Thyroid gland (tissue), 4 donors: ENCODE measurements around the gene IFI44. TPM values are rescaled to one million over a fixed set of nuclear protein-coding genes. Genes with fewer than 3 reads are reported as not detected.

Experiments
- DNase-seq, 2 donors: peaks; one replicate each; pipeline ENCODE4 v3.0.0-alpha.2; 2019
- H3K27ac ChIP-seq, 3 donors: fragments of 200-600 bp; sonication (generic); 1 replicate in 2 of 3; 2 replicates in 1 of 3; pipeline ENCODE4 v1.5.1; 2016 to 2019; ENCODE audit warnings: mild to moderate bottlenecking in 1 of 3, moderate library complexity in 1 of 3
- H3K27me3 ChIP-seq: fragments of 200-600 bp; sonication (generic); one replicate; pipeline ENCODE4 v1.5.1; 2019
- H3K36me3 ChIP-seq, 2 donors: fragments of 200-600 bp; sonication (generic); one replicate each; pipeline ENCODE4 v1.5.1; 2016 to 2019
- H3K4me1 ChIP-seq, 2 donors: fragments of 200-600 bp; sonication (generic); one replicate each; pipeline ENCODE4 v1.5.1; 2017 to 2019
- H3K4me3 ChIP-seq, 3 donors: fragments of 200-600 bp; sonication (generic); replicated peaks in 1 of 3; 1 replicate in 2 of 3; 2 replicates in 1 of 3; pipeline ENCODE4 v1.5.1; 2016; ENCODE audit warnings: mild to moderate bottlenecking in 1 of 3
- H3K9me3 ChIP-seq: fragments of 200-600 bp; sonication (generic); one replicate; pipeline ENCODE4 v1.5.1; 2017
- POLR2A ChIP-seq, 2 donors: fragments of 450-650 bp; IDR thresholded peaks; one replicate each; pipeline ENCODE4 v1.6.1; 2017; ENCODE audit warnings: antibody characterized with exemption in 2 of 2, mild to moderate bottlenecking in 2 of 2, moderate library complexity in 1 of 2
- WGBS, 2 donors: methylation state at CpG; one replicate each; pipeline ENCODE4 v1.1.5; 2017; 5-methylcytosine and 5-hydroxymethylcytosine counted together
- intact Hi-C: fragments of 100-400 bp; cut with DNase I; formaldehyde crosslinking; loops from one replicate; pipeline ENCODE4 v1.15.1; 2023
- total RNA-seq, 4 donors: library from RNA; depleted of rRNA; stranded (reverse); fragments of >200 nt; gene quantifications; one replicate each; pipeline ENCODE4 v1.2.3, GENCODE V29; 2016
- TF ChIP-seq, protein P1 (sequence below), 6 experiments: fragments of 200-600 bp in 3 of 6; fragments of 450-650 bp in 3 of 6; sonication (generic) in 3 of 6; IDR thresholded peaks; one replicate each; pipeline ENCODE4 v1.5.1; 2016 to 2019; ENCODE audit warnings: antibody characterized with exemption in 6 of 6, mild to moderate bottlenecking in 2 of 6, inconsistent platforms in 1 of 6, moderate library complexity in 1 of 6

The IFI44 gene
- total RNA-seq, 4 donors from 2014 or later: 23.5 to 58.7 (median 34.8) TPM

DNA sequence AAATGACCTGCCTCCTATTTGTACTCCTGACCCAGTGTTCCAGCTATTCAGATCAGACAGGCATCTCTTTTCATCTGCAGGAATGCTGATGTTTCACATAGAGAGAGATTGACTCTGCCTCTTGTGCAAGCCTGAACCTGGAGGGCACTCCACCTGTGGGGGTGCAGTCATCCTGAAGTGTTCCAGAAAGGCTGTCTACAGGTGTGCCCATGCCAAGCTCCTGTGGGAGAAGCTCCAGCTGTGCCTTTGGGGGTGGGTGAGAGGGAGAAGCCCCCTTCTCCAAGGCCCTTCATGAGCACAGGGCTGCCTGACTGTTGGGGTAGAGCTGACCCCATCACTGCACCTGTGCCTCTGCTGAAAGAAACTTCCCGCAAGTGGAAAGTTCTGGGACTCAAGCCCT, 22.8 kb downstream of the IFI44 start:
- H3K27ac ChIP-seq: no peak overlapping the region
- TF ChIP-seq POLR2A (IDR thresholded peaks at IDR 0.05): no peak
- TF ChIP-seq, protein P1, sequence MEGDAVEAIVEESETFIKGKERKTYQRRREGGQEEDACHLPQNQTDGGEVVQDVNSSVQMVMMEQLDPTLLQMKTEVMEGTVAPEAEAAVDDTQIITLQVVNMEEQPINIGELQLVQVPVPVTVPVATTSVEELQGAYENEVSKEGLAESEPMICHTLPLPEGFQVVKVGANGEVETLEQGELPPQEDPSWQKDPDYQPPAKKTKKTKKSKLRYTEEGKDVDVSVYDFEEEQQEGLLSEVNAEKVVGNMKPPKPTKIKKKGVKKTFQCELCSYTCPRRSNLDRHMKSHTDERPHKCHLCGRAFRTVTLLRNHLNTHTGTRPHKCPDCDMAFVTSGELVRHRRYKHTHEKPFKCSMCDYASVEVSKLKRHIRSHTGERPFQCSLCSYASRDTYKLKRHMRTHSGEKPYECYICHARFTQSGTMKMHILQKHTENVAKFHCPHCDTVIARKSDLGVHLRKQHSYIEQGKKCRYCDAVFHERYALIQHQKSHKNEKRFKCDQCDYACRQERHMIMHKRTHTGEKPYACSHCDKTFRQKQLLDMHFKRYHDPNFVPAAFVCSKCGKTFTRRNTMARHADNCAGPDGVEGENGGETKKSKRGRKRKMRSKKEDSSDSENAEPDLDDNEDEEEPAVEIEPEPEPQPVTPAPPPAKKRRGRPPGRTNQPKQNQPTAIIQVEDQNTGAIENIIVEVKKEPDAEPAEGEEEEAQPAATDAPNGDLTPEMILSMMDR (IDR thresholded peaks at IDR 0.05): no peak
- H3K4me1 ChIP-seq: no peaks in the 10 kb centered on the region
- no peaks in the 10 kb centered on the region for H3K36me3 ChIP-seq
- no peaks in the 10 kb centered on the region for H3K27me3 ChIP-seq
- H3K4me3 ChIP-seq: no peak overlapping the region
- H3K9me3 ChIP-seq: no peaks in the 10 kb centered on the region
- 13 to 100% methylated on average over 1 of the region's 1 CpG for WGBS, 2 donors
- peak; percentile 15 to 18 for DNase-seq
- intact Hi-C loops: loop anchor here (10.0 kb wide), 1 partner anchor 548 kb away; no protein-coding TSS in a partner anchor

DNA sequence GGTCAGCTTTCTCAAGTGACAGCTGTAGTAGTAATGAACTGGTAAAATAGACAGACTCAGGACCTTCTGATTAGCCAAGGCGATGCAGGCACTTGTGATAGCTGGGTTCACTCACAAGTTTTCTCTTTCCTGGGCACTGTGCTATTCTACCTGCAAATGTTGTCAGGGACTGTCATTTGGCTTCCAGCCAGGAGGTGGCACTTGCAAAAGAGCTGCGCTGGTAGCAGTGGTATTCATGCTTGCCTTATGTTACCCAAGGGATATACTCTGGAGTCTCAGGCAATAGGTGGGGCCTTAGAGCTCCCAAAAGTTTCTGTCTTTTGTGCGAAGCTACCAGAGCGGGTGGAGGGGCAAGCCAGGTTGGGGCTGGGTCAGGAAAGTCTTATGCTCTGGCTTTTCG, 23.5 kb downstream of the IFI44 start:
- Histone ChIP-seq H3K27ac (no peak overlapping the region), H3K9me3 (no peaks in the 10 kb centered on the region), H3K27me3 (no peaks in the 10 kb centered on the region), H3K4me3 (no peak overlapping the region), H3K36me3 (no peaks in the 10 kb centered on the region), H3K4me1 (no peaks in the 10 kb centered on the region)
- intact Hi-C loops: loop anchor here (10.0 kb wide), 1 partner anchor 548 kb away; no protein-coding TSS in a partner anchor
- no peak for TF ChIP-seq POLR2A (IDR thresholded peaks at IDR 0.05)
- TF ChIP-seq, protein P1 (IDR thresholded peaks at IDR 0.05): no peak
- WGBS, 2 donors: 81 to 94% methylated on average over 4 to 5 of the region's 5 CpGs
- peak; percentile 44 to 54 for DNase-seq

DNA sequence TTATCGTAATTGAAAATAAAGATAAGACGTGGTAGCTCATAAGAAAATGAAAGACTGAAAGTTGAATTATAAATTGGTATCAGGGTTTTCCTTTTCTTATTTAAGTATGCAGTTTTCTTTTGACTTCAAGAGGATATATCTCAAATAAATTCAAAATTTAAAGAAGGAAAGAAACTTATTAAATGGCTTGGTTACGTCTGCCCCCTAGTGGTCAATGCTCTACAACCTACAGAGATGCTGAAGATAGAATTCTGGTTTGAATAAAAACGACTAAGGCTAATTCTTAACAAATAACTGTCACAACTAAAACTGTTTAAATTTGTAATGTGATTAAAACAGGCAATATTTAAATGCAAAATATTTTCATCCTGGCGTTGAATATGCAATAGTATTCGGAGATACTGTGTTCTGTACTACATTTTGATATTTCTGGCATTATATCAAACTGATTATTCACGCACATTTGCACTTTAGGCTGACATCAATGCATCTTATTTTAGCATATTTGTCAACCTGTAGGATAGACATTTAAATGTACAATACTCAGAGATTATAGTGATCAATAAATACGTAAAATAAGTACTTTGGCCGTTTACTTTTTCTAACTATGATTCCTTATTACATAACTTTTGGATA, 26.8 kb downstream of the IFI44 start:
- Histone ChIP-seq H3K27me3 (no peaks in the 10 kb centered on the region), H3K36me3 (no peaks in the 10 kb centered on the region), H3K27ac (no peak overlapping the region), H3K4me3 (no peak overlapping the region), H3K4me1 (no peaks in the 10 kb centered on the region), H3K9me3 (no peaks in the 10 kb centered on the region)
- no peak for TF ChIP-seq POLR2A (IDR thresholded peaks at IDR 0.05)
- TF ChIP-seq, protein P1 (IDR thresholded peaks at IDR 0.05): peak; percentile 62 to 90 (median 80)
- intact Hi-C loops: loop anchor here (2.0 to 10.0 kb wide), 2 partner anchors 60 to 552 kb away; no protein-coding TSS in a partner anchor
- 46 to 48% methylated on average over 9 of the region's 9 CpGs for WGBS, 2 donors
- DNase-seq: peak; percentile 57 to 65

DNA sequence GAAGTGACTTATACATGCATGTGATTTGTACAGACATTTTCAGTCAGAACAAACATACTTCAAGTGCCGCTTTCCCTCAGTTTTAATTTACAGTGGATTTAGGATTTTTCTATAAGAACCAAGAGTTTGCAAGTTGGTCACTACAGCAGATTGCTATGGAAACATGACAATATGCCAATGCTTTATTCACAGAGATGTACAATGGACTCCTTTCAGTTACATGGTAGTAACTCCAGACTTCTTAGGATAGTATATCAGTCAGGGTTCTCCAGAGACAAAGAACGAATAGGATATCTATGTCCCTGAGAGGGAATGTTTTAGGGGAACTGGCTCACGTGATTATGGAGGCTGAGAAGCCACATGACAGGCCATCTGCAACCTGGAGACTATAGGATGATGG, 27.4 kb downstream of the IFI44 start:
- H3K9me3 ChIP-seq: no peaks in the 10 kb centered on the region
- no peak for DNase-seq
- H3K4me3 ChIP-seq: no peak overlapping the region
- no peaks in the 10 kb centered on the region for H3K4me1 ChIP-seq
- no peak overlapping the region for H3K27ac ChIP-seq
- 75 to 83% methylated on average over 3 of the region's 3 CpGs for WGBS, 2 donors
- H3K27me3 ChIP-seq: no peaks in the 10 kb centered on the region
- intact Hi-C loops: loop anchor here (2.0 to 10.0 kb wide), 2 partner anchors 60 to 552 kb away; no protein-coding TSS in a partner anchor
- no peaks in the 10 kb centered on the region for H3K36me3 ChIP-seq
- TF ChIP-seq, protein P1 (IDR thresholded peaks at IDR 0.05): no peak
- TF ChIP-seq POLR2A (IDR thresholded peaks at IDR 0.05): no peak

DNA sequence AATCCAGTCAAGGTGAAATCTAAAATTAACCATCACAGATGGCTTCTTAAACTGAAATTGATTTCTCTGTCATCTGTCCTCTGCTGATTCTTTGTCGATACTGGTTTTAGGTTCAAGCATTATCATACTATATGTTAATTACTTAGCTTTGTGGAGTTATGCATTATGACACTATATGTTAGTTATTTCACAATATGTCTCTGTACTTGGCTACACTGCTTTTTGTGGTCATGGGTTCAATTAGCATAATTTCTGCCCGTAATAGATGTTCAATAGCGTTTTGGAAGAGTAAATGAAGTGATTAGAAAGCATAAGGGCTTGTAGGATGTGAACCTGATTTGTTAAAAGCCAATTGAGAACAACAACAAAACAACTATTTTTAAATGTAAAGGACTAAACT, 28.2 kb downstream of the IFI44 start:
- 95 to 96% methylated on average over 3 of the region's 3 CpGs for WGBS, 2 donors

More for the DNA sequence above, 28.2 kb downstream of the IFI44 start:
- Histone ChIP-seq H3K9me3 (no peaks in the 10 kb centered on the region), H3K4me1 (no peaks in the 10 kb centered on the region), H3K36me3 (no peaks in the 10 kb centered on the region), H3K27me3 (no peaks in the 10 kb centered on the region), H3K4me3 (no peak overlapping the region), H3K27ac (no peak overlapping the region)
- TF ChIP-seq POLR2A (IDR thresholded peaks at IDR 0.05): no peak
- TF ChIP-seq, protein P1 (IDR thresholded peaks at IDR 0.05): no peak
- no peak for DNase-seq
- intact Hi-C loops: loop anchor here (2.0 to 10.0 kb wide), 2 partner anchors 61 to 553 kb away; no protein-coding TSS in a partner anchor
